CD4-positive, alpha-beta T cell (primary cell): ENCODE results near the gene ABHD13. TPM values are rescaled to one million over a fixed set of nuclear protein-coding genes. Genes with fewer than 3 reads are reported as not detected.

Experiments
- ATAC-seq: fragments of 200-7000 bp; cut with Tn5 transposase; one replicate; pipeline ENCODE4 v1.10.0; 2022; ENCODE audit warnings: mild to moderate bottlenecking; ENCODE audit not compliant: poor library complexity
- CTCF ChIA-PET: fragments of 350-600 bp; sonication (Branson Sonifier 250); formaldehyde crosslinking; loops from one replicate; lab custom pipeline; 2021; ENCODE audit warnings: antibody characterized with exemption, inconsistent platforms; lab: Charles Lee
- POLR2A ChIA-PET: fragments of 350-600 bp; sonication (Branson Sonifier 250); formaldehyde crosslinking; loops from one replicate; lab custom pipeline; 2021; ENCODE audit warnings: antibody characterized with exemption, inconsistent platforms; lab: Charles Lee
- DNase-seq, 14 experiments: peaks; one replicate each; pipeline ENCODE4 v3.0.0-alpha.2; 2013 to 2020; ENCODE audit warnings: mixed read lengths in 2 of 14
- H3K27ac ChIP-seq, 2 donors: one replicate each; pipeline versions ENCODE4 v1.5.1 to v1.7.0; 2013; ENCODE audit warnings: low read length in 2 of 2, low read depth in 1 of 2, mild to moderate bottlenecking in 1 of 2
- H3K27me3 ChIP-seq, 2 experiments: 1 replicate in 1 of 2; 2 replicates in 1 of 2; pipeline versions ENCODE4 v1.6.1 to v1.7.0; 2013; ENCODE audit warnings: low read length in 2 of 2, control low read depth in 1 of 2, mild to moderate bottlenecking in 1 of 2, moderate library complexity in 1 of 2; ENCODE audit not compliant: insufficient read depth in 2 of 2, control insufficient read depth in 1 of 2
- H3K36me3 ChIP-seq: one replicate; pipeline ENCODE4 v1.6.1; 2013; ENCODE audit warnings: low read length, control low read depth; ENCODE audit not compliant: insufficient read depth
- H3K4me1 ChIP-seq: one replicate; pipeline ENCODE4 v1.6.1; 2013; ENCODE audit warnings: low read length, control low read depth; ENCODE audit not compliant: insufficient read depth
- H3K4me3 ChIP-seq: one replicate; pipeline ENCODE4 v1.5.1; 2013; ENCODE audit warnings: mild to moderate bottlenecking, low read length, moderate library complexity
- H3K9me3 ChIP-seq, 2 experiments: 1 replicate in 1 of 2; 2 replicates in 1 of 2; pipeline versions ENCODE4 v1.6.1 to v1.7.0; 2013; ENCODE audit warnings: low read length in 2 of 2, mild to moderate bottlenecking in 2 of 2, control low read depth in 1 of 2, moderate library complexity in 1 of 2; ENCODE audit not compliant: control insufficient read depth in 1 of 2, insufficient read depth in 1 of 2
- H3K27ac Mint-ChIP-seq: one replicate; pipeline ENCODE4 v1.8.0; 2020; ENCODE audit warnings: mixed read lengths
- H3K27me3 Mint-ChIP-seq: one replicate; pipeline ENCODE4 v1.8.0; 2021; ENCODE audit warnings: mixed read lengths
- H3K36me3 Mint-ChIP-seq: one replicate; pipeline ENCODE4 v1.8.0; 2021; ENCODE audit warnings: low read depth, mixed read lengths
- H3K4me1 Mint-ChIP-seq: one replicate; pipeline ENCODE4 v1.8.0; 2021; ENCODE audit warnings: low read depth, mixed read lengths
- H3K4me3 Mint-ChIP-seq: one replicate; pipeline ENCODE4 v1.8.0; 2020; ENCODE audit warnings: mild to moderate bottlenecking, mixed read lengths
- H3K9me3 Mint-ChIP-seq: one replicate; pipeline ENCODE4 v1.8.0; 2020; ENCODE audit warnings: mixed read lengths
- intact Hi-C, 2 experiments: fragments of 100-400 bp; cut with DNase I in 1 of 2; cut with micrococcal nuclease in 1 of 2; formaldehyde crosslinking; loops; one replicate each; pipeline versions ENCODE4 v1.15.1 to v1.9.0; 2023 to 2025; cut with DNase I, micrococcal nuclease
- total RNA-seq, 174 experiments: library from RNA in 2 of 174; stranded (reverse) in 2 of 174; gene quantifications; one replicate each; pipeline ENCODE4 v1.2.3 and lab custom pipeline; 2021 to 2026
- TF ChIP-seq, protein P1 (sequence below): fragments of 200-600 bp; IDR thresholded peaks from one replicate; pipeline ENCODE4 v1.8.0; 2022; ENCODE audit warnings: antibody characterized with exemption, mild to moderate bottlenecking

Gene ABHD13
- total RNA-seq, 2 experiments from 2014 or later = 18.0 to 18.6 TPM

DNA sequence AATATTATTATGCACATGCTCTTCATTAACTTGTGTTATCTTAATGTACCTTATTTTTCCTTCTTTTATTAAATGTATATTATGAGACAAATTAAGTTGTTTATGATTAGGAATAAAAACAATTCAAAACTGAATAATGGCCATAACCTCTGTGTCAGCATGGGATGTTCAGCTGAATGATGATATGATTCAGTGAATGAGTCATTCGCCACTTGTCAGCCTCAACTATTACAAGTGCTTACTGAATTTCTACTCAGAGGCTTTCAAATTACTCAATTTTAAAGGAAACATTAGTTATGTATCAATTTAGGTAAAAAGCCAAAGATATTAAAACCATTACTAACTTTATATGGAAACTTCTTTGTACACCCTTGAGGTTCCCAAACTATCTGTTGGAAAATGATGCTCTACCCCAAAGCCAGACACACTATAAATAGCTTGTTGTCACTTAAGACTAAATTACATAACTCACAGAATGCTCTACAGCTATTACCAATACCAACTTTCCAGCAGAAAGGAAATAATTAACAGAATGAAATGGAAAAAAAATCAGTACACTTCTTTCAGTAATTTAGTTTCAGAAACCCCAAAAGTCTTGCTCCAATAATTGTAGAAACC, 17.3 kb upstream of the ABHD13 start:
- POLR2A ChIA-PET = no interaction called here
- peaks cover 29% of the 10 kb centered on the region for H3K27me3 Mint-ChIP-seq
- intact Hi-C loops = no loop called here
- Histone ChIP-seq H3K9me3 (peaks cover 0 to 2% of the 10 kb centered on the region in 2 experiments), H3K36me3 (no peaks in the 10 kb centered on the region), H3K4me1 (no peaks in the 10 kb centered on the region), H3K27ac (no peak overlapping the region), H3K4me3 (no peak overlapping the region), H3K27me3 (no peaks in the 10 kb centered on the region)
- ATAC-seq = no peak
- peaks cover 2% of the 10 kb centered on the region for H3K36me3 Mint-ChIP-seq
- H3K4me3 Mint-ChIP-seq = no peak overlapping the region
- no peak for DNase-seq
- no peak overlapping the region for H3K27ac Mint-ChIP-seq
- CTCF ChIA-PET = no interaction called here
- TF ChIP-seq, protein P1, sequence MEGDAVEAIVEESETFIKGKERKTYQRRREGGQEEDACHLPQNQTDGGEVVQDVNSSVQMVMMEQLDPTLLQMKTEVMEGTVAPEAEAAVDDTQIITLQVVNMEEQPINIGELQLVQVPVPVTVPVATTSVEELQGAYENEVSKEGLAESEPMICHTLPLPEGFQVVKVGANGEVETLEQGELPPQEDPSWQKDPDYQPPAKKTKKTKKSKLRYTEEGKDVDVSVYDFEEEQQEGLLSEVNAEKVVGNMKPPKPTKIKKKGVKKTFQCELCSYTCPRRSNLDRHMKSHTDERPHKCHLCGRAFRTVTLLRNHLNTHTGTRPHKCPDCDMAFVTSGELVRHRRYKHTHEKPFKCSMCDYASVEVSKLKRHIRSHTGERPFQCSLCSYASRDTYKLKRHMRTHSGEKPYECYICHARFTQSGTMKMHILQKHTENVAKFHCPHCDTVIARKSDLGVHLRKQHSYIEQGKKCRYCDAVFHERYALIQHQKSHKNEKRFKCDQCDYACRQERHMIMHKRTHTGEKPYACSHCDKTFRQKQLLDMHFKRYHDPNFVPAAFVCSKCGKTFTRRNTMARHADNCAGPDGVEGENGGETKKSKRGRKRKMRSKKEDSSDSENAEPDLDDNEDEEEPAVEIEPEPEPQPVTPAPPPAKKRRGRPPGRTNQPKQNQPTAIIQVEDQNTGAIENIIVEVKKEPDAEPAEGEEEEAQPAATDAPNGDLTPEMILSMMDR = no peak
- H3K4me1 Mint-ChIP-seq = no peaks in the 10 kb centered on the region
- H3K9me3 Mint-ChIP-seq = peaks cover 2% of the 10 kb centered on the region

DNA sequence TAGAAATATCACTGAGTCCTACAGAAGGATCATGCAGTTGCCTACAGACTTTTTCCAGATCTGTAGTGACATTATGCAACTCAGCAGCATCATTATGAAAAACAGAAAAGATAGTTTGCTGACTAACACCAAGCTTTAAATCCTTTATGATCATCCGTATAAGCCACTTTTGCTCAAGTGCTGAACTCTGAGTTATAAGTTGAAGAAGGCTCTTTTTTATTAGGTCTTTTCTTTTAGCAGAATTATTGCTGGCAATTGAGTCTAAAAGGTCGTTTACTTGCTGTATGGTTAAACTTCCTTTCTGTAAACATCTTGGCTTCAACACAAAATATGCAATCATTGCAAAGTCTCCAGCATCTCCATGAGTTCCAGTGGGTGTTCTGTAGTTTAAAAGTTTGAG, 7.6 kb upstream of the ABHD13 start:
- POLR2A ChIA-PET = no interaction called here

DNA sequence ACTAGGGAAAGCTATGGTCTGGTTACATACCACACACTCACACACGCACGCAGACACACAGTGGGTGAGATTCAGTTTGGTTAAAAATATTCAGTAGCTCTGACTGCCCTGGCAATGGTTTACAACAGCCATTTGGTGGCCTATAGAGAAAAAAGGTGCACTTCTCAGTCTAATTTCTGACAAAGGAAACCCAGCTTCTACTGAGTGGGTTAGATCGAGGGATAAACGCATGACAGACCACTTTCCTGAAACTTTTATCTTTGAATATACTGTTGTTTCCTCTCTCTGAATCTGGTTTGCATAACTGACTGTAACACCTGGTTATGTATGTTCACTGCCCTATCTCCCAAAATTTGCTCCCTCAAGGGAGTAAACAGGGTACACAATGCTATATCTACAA, 5.3 kb upstream of the ABHD13 start:
- no peak overlapping the region for H3K27ac Mint-ChIP-seq
- H3K4me1 ChIP-seq = peaks cover 21% of the 10 kb centered on the region
- peaks cover 21% of the 10 kb centered on the region for H3K9me3 Mint-ChIP-seq
- H3K4me3 ChIP-seq = no peak overlapping the region
- peaks cover 54% of the 10 kb centered on the region for H3K36me3 Mint-ChIP-seq
- ATAC-seq (no peak), DNase-seq (no peak)
- H3K9me3 ChIP-seq = peaks cover 0 to 7% of the 10 kb centered on the region in 2 experiments
- POLR2A ChIA-PET = no interaction called here
- TF ChIP-seq, protein P1 = no peak
- H3K36me3 ChIP-seq = peaks cover 12% of the 10 kb centered on the region
- no peaks in the 10 kb centered on the region for H3K27me3 ChIP-seq
- H3K4me3 Mint-ChIP-seq = peak overlapping the region; percentile 27
- H3K27me3 Mint-ChIP-seq = no peaks in the 10 kb centered on the region
- CTCF ChIA-PET = interaction anchor here (1.0 kb wide), 1 partner anchor 37 kb away, joined by 3 read pairs; no protein-coding TSS in a partner anchor
- intact Hi-C loops = loop anchor here in 1 of 2 experiments (5.0 kb wide), 1 partner anchor 36 kb away; no protein-coding TSS in a partner anchor
- H3K4me1 Mint-ChIP-seq = peaks cover 29% of the 10 kb centered on the region
- H3K27ac ChIP-seq = no peak overlapping the region

More for the DNA sequence above, 7.6 kb upstream of the ABHD13 start:
- no peak overlapping the region for H3K27ac ChIP-seq
- DNase-seq (no peak), ATAC-seq (no peak)
- CTCF ChIA-PET = no interaction called here
- Mint-ChIP-seq H3K27ac (no peak overlapping the region), H3K4me1 (peaks cover 12% of the 10 kb centered on the region), H3K9me3 (peaks cover 21% of the 10 kb centered on the region), H3K4me3 (no peak overlapping the region), H3K36me3 (peaks cover 52% of the 10 kb centered on the region), H3K27me3 (no peaks in the 10 kb centered on the region)
- H3K4me1 ChIP-seq = peaks cover 7% of the 10 kb centered on the region
- H3K4me3 ChIP-seq = no peak overlapping the region
- peaks cover 12% of the 10 kb centered on the region for H3K36me3 ChIP-seq
- H3K27me3 ChIP-seq = no peaks in the 10 kb centered on the region
- intact Hi-C loops = loop anchor here in 1 of 2 experiments (5.0 kb wide), 1 partner anchor 33 kb away; no protein-coding TSS in a partner anchor
- TF ChIP-seq, protein P1 = no peak
- H3K9me3 ChIP-seq = peaks cover 7 to 8% of the 10 kb centered on the region in 2 experiments
